Activated CD4-positive, CD25-positive, alpha-beta regulatory T cell treated with anti-CD3 and anti-CD28 coated beads, Interleukin-2, amount 50 U/mL, for 24 hours (primary cell): ENCODE measurements around the gene TRUB1.
A peak's percentile ranks its signal among the peaks of the same experiment; 100 is the strongest.
"Not testable (repeated sequence)": the region's sequence is repeated elsewhere in the genome, so short reads cannot be mapped to it uniquely, and the experiment has no call there.

Source experiments
- ATAC-seq, 2 donors: fragments of 150-1000 bp; cut with Tn5 transposase; one replicate each; pipeline ENCODE4 v1.10.0; 2021; ENCODE audit warnings: mild to moderate bottlenecking in 1 of 2, moderate library complexity in 1 of 2

Gene TRUB1

DNA sequence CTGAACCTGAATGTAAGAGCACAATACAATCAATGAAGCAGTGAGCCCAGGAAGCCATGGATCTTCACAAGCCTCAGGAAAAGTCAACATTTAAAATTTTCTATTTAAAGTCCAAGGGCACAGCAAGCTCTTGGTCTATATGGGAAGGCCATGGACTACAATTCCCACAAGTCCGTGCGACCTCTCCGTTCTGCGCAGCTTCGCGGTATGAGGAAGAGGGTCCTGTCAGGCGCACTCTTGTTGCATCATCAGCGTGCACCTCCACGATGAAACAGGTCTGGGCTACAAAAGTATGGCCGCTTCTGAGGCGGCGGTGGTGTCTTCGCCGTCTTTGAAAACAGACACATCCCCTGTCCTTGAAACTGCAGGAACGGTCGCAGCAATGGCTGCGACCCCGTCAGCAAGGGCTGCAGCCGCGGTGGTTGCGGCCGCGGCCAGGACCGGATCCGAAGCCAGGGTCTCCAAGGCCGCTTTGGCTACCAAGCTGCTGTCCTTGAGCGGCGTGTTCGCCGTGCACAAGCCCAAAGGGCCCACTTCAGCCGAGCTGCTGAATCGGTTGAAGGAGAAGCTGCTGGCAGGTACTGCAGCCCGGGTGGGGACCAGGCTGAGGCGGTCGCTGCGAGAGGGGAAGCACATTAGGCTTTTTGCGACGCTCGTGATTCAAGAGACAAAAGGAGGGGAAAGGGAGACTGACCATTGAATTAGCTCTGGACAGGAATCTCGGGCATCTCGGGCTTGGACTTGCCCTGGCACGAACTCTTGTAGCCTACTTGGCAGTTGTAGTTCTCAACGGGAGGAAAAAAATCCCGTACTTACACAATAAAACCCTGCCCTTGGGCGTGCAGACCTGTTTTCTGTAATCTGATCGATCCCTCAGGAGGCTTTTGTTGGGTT is at the start of gene TRUB1:
TSS of gene TRUB1 (plus strand) at position 234 of the 894 bp plus-strand sequence. CDS start at position 293, 59 bp downstream.
- peak; percentile 100 for ATAC-seq

DNA sequence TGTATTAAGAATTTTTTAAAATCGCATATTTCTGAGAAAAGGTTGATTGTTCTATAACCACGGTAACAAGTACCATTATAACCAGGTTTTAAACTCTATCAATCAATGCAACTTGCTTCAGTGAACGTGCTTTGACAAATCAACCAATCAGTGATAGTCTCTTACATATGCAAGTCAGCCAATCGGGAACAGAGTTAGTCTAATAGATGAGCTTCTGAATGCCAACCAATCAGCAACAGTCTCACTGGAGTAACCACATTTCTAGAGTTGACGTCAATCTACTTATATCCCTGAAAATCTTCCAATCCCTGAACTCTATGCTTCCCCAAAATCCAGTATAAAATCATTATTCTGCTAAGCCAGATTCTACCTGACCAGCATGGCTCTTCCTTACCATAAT is 44.7 kb upstream of the TRUB1 start:
- ATAC-seq, result no peak

DNA sequence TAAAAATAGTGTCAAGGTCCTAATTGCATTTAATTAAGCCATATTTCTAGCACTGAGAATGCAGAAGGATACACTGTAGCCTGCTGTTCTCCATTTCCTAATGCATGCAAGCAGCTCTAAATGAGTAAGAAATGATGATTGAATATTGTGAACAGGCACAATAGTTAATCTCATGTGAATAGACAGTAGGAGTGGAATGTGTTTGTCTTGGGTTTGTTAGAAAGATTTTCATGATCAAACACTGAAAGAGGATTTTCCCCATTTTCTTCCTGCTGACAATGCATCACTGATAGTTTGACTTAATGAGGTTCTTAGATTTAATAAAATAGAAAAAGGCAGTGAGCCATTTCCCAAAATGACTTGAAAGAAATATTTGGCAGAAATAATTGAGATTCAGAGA is 43.1 kb upstream of the TRUB1 start:
- ATAC-seq, result no peak

DNA sequence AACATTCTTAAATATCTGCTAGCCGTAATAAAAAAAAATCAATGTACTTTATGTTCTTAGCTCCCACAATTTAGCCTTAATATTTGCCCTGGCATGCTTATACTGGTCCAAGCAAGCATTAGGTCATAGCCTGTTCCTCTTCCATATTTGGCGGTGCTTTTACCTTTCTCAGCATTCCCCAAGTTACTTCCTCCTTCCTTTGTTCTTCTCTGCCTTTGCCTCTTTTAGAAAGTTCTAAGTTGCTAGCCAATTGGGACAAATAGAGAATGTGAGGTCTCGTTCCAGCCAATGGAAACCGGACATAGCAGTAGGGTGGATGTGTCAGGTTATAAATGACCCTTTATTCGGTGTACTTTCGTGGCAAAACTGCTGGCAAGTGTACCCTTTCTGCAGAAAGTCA is 41.0 kb upstream of the TRUB1 start:
- ATAC-seq, result not testable (repeated sequence)

DNA sequence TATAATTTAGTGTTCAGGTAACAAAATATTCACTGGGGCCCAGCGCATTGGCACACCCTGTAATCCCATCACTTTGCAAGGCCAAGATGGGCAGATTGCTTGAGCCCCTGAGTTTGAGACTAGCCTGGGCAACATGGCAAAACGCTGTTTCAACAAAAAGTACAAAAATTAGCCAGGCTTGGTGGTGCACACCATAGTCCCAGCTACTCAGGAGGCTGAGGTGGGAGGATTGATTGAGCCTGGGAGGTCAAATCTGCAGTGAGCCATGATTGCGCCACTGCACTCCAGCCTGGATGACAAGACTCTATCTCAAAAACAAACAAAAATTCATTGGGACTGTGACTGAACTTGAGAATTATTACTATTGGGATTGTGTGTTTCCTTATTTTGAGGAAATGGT is 40.4 kb upstream of the TRUB1 start:
- no peak for ATAC-seq

DNA sequence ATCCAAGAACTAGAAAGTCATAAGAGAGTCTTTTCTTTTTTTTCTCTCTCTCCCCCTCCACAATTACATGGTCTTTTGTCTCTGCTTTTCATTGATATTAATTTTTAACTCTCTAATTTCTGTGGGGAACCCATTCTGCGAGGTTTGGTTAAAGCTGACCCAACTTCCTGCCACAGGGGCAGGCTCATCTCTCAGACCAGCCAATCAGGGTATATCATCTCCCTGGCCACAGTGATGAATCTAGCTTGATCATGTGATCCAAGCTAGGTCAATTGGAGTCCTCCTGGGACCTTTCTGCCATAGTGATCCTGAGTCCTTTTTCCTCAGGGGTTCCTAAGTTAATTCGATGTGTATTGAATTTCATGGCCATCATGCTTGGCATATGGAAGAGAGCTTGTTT is 38.0 kb upstream of the TRUB1 start:
- no peak for ATAC-seq

DNA sequence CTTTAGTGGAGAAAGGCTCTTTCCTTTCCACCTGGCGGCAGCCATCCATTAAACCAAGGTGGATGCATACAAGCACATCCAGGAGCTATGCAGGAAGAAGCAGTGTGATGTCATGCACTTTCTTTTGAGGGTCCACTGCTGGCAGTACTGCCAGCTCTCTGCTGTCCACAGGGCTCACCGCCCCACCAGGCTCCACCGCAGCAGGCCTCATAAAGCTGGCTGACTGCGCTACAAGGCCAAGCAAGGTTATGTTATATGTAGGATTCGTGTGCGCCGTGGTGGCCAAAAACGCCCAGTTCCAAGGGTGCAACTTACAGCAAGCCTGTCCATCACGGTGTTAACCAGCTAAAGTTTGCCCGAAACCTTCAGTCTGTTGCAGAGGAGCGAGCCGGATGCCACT is 37.3 kb upstream of the TRUB1 start:
- no peak for ATAC-seq

DNA sequence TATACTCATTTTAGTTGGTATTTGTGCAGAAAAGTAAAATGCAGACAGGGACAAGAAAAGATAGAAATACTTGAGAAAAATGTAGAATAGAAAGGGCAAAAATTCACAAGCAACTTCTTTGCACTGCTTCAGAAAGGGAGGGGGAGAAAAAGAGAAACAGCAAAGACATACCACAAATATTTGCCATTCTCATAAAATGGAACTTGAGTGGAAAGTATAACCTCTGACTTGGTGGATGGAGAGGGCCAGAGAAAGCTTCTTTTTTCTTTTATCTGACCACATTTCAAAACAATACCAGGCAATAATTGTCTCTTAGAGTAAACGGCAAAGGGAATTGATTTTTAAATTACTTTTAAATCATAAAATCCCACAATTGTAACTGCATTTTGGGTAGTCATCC is 35.8 kb upstream of the TRUB1 start:
- ATAC-seq, result no peak

DNA sequence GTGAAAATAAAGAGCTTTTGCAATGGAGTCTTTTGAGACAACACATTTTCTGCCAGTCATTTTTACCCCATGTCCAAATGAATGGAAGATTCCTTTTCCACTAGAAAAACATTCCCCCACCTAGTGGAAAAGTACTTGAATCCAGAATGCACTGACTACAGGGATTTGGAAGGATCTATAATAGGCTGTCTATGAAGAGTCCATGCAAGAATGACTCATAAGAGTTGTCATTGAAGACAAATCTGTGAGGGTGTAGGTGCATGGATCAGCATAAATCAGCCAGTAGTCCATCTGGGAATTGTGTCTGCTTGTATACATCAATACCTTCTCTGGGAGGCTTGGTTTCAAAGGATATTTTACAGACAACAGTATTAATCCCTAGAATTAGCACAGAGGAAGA is 32.5 kb upstream of the TRUB1 start:
- ATAC-seq, result no peak

DNA sequence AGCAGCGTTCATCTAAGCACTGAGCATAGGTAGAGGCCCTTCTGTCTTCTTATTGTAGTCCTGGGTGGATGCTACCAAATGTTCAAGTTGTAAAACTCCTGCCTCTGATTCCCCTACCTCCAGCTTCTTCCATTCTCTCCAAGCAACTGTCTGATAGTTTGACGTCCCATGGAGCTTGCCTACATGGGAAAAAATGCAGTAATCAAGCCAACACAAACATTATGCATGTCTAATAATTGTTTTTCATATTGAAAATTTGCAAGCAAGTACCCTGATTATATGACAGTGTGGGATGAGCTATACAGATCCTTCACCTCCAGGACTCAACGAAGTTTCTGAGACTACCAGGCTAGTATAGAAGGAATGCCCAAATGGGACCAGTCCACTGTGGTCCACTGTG is 31.0 kb upstream of the TRUB1 start:
- ATAC-seq, result no peak

DNA sequence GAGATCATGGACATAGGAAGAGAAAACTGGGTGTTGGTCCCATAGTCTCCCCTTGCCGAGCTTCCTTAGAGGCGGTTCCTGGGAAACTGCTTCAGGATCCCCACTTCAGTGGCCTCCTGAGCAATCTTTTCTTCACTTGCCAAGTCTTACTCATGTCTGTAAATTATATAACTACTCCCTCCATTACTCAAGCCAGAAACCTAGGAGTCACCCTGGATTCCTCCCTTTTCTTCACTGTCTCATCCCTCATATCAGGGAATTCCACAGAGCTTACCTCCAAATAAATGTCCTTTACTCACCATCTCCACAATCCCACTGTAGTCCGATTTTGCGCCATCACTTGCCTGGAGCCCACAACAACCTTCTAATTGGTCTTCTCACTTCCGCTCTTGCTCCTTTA is 29.1 kb upstream of the TRUB1 start:
- ATAC-seq, result no peak

DNA sequence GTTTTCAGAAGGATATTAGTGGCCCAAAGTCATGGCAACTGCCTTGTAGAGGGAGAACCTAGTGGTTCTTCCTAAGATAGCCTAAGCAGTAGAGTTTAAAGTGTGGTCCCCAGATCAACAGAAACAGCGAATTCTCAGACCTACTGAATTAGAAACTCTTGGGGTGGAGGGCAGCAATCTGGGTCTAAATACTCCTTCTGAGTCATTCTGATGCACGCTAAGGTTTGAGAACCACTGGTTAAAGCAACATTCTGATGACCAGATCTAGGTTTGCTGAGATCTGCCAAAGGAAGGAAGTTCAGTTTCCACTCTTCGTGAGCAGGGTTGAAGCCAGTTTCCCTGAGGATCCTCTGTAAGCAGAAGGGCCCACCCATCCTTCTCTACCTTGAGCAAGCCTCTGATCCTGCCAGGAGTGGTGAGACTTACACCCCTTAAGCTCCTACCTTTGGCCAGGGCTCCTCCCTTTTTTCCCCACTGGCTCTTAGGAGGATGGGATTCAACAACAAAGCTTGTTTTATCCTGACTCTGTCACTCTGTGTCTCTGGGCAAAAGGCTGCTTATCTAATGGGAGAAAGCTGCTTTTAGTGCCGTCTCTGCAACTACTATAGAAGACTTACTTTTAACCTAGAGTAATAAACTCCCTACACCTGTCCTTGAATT is 26.8 kb upstream of the TRUB1 start:
- ATAC-seq, result peak; percentile 34 to 48

DNA sequence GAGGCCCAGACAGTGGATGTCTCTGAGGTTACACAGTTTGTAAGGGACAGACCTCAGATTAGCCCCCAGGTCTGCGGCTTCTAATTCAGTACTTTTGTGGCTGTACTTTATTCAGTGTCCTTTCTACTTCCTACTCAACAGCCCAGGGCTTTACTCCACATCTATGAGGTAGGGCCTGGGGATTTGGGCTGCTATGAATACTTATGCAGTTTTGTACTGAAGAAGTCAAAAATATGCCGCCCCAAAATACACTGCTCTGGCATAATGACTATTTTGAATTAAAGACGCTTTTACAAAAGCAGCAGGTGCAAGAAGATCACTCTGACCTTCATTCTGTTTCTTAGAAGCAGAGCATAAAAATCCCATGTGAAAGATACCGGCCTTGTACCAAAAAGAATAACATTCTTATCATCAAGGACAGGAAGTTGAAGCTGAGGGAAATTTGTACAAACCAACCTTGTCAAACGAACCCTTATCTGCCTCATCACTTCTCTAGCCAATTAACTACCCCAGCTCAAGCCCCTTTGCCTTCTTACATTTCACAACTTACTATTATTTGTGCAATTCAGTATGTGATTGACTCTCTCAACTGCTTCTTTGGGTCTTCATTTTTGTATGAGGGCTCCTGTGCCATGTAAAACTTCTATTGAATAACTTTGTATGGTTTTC is 26.1 kb upstream of the TRUB1 start:
- peak; percentile 20 to 22 for ATAC-seq

DNA sequence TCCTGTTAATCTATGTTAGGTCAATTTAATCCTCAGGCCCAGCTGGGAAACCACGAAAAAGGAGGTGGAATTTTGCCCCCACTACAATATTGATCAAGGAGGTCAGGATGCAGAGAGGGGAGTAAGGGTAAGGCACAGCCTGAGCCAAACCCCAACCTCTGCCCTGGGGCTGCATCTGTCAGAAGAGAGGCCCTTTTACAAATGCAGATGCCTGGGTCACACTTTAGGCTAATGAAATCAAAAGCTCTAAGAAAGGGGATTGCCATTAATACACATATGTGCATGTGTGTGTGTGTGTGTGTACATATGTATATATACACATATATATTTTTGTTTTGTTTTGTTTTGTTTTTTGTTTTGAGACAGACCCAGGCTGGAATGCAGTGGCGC is 25.5 kb upstream of the TRUB1 start:
- no peak for ATAC-seq

DNA sequence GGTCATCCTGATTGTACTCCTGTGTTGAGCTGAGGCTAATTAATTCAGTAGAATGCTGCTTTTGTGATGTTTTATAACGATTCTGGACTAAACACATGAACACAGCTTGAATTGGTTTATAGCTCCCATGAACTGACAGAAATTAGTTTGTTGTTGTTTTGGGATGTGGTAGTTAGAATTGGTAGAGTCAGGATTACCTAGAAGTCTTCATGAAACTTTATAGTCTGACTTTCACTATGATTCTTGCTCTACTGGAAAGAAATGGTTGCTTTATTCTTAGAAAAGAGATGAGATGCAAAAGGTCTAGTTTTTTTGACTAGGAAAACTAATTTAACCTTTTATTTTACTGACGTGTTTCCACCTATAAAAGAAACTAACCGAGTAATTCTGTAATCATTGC is 23.4 kb upstream of the TRUB1 start:
- ATAC-seq, result peak; percentile 37 to 58

DNA sequence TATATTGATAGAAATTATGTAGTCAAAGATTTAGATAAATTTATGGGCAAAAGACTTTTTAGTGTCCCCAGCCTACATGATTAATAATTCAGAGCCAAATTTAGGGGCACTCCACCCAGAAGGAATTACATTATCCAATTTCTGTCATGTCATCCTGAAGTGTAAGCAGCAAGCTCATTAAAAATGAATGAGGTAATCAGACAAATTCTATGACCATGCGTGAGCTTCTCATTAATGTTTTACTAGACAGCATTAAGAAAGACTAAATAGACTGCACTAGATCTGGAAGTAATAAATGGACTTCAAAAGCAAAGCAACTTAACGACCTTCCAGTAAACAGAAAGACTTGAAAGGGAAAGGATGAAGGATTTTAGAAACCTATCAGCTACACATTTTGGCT is 22.7 kb upstream of the TRUB1 start:
- ATAC-seq, result no peak

DNA sequence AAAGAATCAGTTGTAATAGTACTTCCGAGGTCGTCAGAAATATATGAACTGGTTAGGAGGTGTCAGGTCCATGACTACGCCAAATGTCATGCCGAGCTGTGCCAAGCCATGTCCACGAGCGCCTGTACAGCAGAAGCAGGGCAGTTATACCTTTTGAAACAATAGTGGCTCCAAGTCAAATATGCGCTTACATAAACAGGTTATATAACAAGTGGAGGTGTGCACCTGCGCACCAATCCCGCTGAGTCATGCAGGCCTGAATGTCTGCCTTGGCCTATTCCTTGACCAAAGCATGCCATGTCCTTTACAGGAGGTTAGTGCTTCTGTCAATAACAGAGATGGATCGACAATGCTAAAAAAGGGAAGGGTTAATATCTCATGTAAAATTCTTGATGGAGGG is 21.3 kb upstream of the TRUB1 start:
- ATAC-seq, result no peak

DNA sequence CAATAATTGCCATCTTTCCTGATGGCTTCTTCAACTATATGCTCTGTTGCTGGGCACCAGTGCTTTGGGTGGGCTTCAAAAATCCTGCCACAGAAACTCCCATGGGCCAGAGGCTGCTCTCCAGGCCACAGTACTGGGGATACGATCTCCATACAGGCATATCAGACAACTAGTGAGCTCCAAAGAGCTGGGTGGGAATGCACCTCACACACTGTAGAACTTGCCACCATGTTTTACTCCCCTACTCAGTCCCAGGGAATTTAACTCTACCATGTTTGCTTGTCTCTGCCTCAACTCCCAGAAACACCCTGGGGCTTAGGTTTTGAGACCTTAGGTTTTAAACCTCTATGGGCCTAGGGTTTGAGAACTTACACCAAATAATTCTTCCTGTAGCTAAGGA is 20.5 kb upstream of the TRUB1 start:
- ATAC-seq, result no peak

DNA sequence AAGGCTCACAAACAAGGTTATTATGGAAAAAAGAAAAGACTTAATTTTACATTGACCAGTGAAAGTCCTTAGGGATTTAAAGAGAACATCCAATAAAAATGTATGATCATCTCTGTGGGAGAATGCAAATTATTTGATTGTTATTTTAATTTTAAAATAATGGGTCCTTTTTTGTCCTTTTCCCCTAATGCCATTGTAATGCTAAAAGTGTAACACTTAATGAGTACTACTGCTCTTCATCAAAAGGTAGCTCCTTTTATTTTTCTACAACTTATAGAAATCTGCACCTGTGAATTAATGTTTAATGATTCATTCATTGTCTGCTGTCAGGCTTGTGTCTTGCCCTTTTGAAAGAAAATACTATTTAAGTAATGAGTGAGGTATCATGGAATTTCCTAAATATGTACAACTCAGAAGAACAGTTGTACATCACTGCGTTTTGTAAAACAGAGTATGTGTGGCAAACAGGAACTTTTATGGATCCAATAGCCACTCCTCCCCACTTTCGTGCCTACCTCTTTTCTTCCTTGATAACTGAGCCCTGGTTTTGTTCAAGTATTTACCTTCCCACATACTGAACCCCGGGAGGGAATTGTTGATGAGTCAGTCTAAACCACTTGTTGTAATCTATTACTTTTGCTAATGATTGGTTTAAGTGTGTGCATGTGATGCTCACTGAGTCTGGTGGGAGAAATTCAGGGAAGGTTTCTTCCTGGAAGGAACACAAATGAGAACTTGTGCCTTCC is 19.9 kb upstream of the TRUB1 start:
- no peak for ATAC-seq

DNA sequence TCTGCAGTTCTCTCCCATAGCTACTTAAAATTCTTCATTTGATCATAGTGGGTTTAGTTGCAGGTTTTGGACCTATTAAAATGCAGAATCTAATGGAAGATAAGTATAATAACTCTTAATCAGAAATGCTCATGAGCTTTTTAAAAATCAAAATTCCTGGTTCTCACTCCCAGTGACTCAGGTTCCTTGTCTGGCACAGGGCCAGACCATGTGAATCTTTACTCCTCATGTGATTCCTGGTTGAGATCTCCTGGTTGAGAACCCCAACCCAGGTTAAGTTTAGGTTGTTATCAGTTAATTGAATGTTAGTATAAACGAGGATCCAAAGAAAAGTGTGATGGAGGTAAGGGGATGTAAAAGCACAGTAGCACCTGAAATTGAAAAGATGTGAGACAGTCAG is 17.5 kb upstream of the TRUB1 start:
- ATAC-seq, result no peak

DNA sequence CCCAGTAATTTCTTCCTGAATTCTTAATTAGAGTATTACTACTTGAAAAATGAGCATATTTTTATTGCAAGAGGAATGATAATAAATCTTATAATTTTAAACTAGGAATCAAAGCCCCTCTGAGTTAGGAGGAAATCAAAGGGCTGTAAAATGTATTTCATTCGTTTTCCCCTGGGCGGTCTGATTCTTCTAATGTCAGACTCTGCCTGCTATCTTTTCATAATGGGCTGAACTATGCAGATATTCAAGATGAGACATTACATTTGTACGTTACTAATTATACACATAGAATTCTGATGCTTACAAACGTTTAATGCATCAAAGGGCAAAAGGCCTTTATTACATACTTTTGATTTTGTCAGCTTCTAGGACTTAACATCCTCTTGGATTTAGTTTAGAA is 16.0 kb upstream of the TRUB1 start:
- ATAC-seq, result no peak

DNA sequence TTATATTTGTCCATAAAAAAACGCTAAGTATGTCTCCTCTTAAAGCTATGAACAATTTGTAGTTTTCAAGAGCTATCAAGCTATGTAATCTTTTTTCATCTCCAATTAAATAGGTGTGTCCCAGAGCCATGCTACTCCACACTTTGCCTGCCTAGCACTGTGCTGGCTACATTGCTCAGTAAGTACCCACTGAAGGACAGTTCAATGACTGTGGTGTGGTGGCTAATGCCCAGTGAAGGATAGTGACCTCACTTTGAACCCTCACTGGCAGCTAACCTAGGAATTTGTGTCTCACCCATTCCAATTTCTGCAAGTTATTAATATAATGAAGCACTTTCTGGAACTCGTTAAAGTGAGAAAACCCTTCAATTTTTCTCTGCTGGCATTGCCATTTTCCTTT is 14.4 kb upstream of the TRUB1 start:
- no peak for ATAC-seq
